Measurements from ENCODE around the gene THAP4.
"Not testable (repeated sequence)": the region's sequence is repeated elsewhere in the genome, so short reads cannot be mapped to it uniquely, and the experiment has no call there.

Gene THAP4

DNA sequence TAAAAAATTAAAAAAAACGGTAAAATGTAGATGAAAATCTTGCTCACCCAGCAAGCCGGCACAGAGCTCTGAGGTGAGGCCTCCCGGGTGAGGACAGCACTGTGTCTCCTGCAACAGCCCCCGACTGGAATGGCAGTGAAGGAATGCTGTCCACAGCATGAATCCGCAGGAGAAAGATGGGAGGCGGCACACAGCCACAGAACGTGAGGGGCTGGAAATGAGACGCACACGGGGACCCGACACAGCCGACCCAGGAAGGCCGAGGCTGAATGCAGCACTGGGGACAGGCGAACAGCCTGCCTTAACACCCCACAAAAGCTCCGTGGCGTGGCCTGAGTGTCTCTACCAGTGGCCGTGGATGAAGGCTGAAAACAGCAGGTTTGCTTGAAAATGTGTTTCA lies 43.7 kb downstream of the THAP4 start:
- H3K27me3 ChIP-seq (ENCODE audit: insufficient read depth, low read depth, severe bottlenecking), result no peaks in the 10 kb centered on the region
- peaks cover 1% of the 10 kb centered on the region for H3K9me3 ChIP-seq (ENCODE audit: severe bottlenecking)
- H3K4me3 ChIP-seq (ENCODE audit: low read depth, low read length), result no peak overlapping the region
- TF ChIP-seq, protein P1, sequence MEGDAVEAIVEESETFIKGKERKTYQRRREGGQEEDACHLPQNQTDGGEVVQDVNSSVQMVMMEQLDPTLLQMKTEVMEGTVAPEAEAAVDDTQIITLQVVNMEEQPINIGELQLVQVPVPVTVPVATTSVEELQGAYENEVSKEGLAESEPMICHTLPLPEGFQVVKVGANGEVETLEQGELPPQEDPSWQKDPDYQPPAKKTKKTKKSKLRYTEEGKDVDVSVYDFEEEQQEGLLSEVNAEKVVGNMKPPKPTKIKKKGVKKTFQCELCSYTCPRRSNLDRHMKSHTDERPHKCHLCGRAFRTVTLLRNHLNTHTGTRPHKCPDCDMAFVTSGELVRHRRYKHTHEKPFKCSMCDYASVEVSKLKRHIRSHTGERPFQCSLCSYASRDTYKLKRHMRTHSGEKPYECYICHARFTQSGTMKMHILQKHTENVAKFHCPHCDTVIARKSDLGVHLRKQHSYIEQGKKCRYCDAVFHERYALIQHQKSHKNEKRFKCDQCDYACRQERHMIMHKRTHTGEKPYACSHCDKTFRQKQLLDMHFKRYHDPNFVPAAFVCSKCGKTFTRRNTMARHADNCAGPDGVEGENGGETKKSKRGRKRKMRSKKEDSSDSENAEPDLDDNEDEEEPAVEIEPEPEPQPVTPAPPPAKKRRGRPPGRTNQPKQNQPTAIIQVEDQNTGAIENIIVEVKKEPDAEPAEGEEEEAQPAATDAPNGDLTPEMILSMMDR (IDR thresholded peaks at IDR 0.05; ENCODE audit: low read depth, low read length), result no peak
- H3K36me3 ChIP-seq, result peaks cover 25% of the 10 kb centered on the region
- H3K27ac ChIP-seq, result no peak overlapping the region
- no peak for DNase-seq

DNA sequence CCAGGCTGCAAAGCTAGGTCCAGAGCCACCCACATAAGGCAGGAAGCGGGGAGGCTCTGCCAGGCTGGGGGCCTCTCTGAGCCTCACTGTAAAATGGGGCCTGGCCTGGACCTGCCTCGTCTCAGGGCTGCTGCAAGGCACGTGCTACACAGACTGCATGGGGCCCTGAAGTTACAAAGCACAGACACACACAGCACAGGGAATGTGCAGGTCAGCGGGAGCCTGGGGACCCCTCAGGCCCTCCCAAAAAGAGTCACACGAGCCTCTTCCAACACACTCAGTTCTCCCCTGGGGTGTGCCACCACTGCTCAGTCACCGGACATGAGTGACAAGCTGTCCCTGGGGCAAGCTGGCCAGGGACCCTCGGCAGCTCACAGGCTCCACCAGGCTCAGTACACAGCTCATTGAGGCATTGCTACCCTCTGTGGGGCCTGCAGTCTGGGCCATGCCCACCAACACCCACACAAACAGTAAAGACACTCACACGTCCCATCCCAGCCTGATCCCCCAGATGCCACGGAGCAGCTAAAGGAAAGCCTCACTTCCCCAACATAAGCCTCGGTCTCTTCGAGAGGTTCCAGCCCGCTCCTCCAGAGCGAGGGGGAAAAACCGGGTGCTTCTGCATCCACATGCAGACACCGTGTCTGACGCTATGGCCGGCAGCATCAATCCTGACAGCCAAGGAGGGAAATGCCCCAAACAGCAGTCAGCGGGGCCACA lies 44.7 kb downstream of the THAP4 start:
- no peak overlapping the region for H3K27ac ChIP-seq
- TF ChIP-seq, protein P1 (IDR thresholded peaks at IDR 0.05; ENCODE audit: low read depth, low read length), result no peak
- H3K9me3 ChIP-seq (ENCODE audit: severe bottlenecking), result peaks cover 3% of the 10 kb centered on the region
- H3K36me3 ChIP-seq, result peaks cover 25% of the 10 kb centered on the region
- DNase-seq, result no peak
- no peak overlapping the region for H3K4me3 ChIP-seq (ENCODE audit: low read depth, low read length)
- no peaks in the 10 kb centered on the region for H3K27me3 ChIP-seq (ENCODE audit: insufficient read depth, low read depth, severe bottlenecking)

DNA sequence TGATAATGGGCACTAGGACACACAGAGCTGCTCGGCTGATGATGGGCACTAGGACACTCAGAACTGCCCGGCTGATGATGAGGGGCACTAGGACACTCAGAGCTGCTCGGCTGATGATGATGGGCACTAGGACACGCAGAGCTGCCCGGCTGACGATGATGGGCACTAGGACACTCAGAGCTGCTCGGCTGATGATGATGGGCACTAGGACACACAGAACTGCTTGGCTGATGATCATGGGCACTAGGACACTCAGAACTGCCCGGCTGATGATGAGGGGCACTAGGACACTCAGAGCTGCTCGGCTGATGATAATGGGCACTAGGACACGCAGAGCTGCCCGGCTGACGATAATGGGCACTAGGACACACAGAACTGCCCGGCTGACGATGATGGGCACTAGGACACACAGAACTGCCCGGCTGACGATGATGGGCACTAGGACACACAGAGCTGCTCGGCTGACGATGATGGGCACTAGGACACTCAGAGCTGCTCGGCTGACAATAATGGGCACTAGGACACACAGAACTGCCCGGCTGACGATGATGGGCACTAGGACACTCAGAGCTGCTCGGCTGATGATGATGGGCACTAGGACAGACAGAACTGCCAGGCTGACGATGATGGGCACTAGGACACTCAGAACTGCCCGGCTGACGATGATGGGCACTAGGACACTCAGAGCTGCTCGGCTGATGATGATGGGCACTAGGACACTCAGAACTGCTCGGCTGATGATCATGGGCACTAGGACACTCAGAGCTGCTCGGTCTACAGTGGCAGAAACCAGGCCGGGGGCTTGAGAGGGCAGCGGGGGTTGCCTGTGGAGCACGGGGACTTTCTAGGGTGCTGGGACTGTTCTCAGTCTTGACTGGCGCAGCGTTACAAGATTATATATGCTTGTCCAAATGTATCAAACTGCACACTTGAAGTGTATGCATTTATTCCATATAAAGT lies 46.2 kb downstream of the THAP4 start:
- peaks cover 34% of the 10 kb centered on the region for H3K36me3 ChIP-seq
- not testable (repeated sequence) for DNase-seq; H3K27me3 ChIP-seq (ENCODE audit: insufficient read depth, low read depth, severe bottlenecking)

DNA sequence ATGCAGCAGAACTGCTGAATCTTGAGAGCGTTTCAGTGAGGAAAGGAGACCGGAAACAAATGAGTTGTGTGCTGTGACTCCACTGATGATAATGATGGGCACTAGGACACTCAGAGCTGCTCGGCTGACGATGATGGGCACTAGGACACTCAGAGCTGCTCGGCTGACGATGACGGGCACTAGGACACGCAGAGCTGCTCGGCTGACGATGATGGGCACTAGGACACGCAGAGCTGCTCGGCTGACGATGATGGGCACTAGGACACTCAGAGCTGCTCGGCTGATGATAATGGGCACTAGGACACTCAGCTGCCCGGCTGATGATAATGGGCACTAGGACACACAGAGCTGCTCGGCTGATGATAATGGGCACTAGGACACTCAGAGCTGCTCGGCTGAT lies 47.1 kb downstream of the THAP4 start:
- Histone ChIP-seq H3K9me3 (ENCODE audit: severe bottlenecking) (peaks cover 14% of the 10 kb centered on the region), H3K36me3 (peaks cover 31% of the 10 kb centered on the region)
- not testable (repeated sequence) for H3K4me3 ChIP-seq (ENCODE audit: low read depth, low read length); DNase-seq; H3K27me3 ChIP-seq (ENCODE audit: insufficient read depth, low read depth, severe bottlenecking); H3K27ac ChIP-seq

More for the DNA sequence above, 46.2 kb downstream of the THAP4 start:
- H3K9me3 ChIP-seq (ENCODE audit: severe bottlenecking), result peaks cover 14% of the 10 kb centered on the region
- H3K4me3 ChIP-seq (ENCODE audit: low read depth, low read length); H3K27ac ChIP-seq: not testable (repeated sequence)

DNA sequence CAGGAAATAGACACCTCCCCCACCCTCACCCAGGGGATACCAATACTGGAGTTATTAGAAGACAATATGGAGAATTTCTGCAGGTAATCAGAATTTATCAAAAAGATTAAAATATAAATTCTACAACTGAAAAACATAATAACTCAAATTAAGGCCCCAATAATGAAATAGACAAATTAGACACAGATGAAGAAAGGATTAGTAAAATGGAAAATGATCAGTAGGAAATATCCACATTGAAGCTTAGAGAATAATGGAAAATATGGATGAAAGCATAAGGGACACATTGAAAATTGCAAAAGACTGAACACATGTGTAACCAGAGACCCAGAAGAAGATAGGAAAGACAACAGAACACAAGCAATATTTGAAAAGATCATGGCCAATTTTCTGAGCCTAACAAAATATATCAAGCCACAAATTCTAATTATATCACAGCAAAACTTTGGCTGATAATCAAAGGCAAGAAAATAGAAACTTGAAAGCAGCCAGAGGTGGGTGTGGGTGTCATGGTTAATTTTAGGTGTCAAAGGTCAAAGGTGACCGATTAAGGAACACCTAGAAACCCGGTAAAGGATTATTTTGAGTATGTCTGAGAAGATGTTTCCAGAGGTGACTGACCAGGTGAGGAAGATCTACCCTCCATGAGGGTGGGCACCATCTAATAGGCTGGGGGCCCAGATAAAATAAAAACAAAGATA lies 50.2 kb downstream of the THAP4 start:
- DNase-seq, result no peak
- Histone ChIP-seq H3K36me3 (peaks cover 47% of the 10 kb centered on the region), H3K9me3 (ENCODE audit: severe bottlenecking) (peaks cover 14% of the 10 kb centered on the region), H3K27ac (no peak overlapping the region), H3K27me3 (ENCODE audit: insufficient read depth, low read depth, severe bottlenecking) (no peaks in the 10 kb centered on the region), H3K4me3 (ENCODE audit: low read depth, low read length) (no peak overlapping the region)
- TF ChIP-seq, protein P1 (IDR thresholded peaks at IDR 0.05; ENCODE audit: low read depth, low read length), result no peak

DNA sequence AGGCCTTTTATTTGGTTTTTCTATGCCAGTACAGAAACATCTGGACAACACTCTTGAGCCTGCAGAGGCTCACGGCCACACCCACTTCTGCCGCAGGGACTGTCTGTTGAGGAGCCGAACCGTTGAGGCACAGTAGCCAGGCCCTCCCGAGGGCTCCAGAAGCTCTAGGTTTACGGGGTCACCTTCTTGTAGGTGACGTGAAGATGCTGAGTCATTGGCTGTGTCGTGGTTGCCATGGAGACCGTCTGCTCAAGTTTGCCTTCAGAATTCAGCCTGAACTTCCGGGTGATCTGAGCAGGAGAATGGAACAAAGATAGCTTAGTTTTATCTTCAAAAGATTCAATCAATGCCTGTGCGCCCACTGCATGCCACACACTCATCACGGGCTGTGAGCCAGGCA lies 52.5 kb downstream of the THAP4 start:
- H3K27me3 ChIP-seq (ENCODE audit: insufficient read depth, low read depth, severe bottlenecking), result no peaks in the 10 kb centered on the region
- no peak overlapping the region for H3K4me3 ChIP-seq (ENCODE audit: low read depth, low read length)
- no peak overlapping the region for H3K27ac ChIP-seq
- DNase-seq, result no peak
- TF ChIP-seq, protein P1 (IDR thresholded peaks at IDR 0.05; ENCODE audit: low read depth, low read length), result no peak
- H3K9me3 ChIP-seq (ENCODE audit: severe bottlenecking), result peaks cover 14% of the 10 kb centered on the region
- peaks cover 47% of the 10 kb centered on the region for H3K36me3 ChIP-seq

All from WERI-Rb-1 (cell line).